Measurements from ENCODE around the gene AGPAT2.

GRCh38 chr9:136698635-136699246 lies 11.5 kb upstream of the AGPAT2 start:
- no peak for TF ChIP-seq EZH2 (IDR thresholded peaks at IDR 0.05; ENCODE audit: insufficient read depth, low read length)
- no peak for TF ChIP-seq CTCF (IDR thresholded peaks at IDR 0.05; ENCODE audit: insufficient read depth, low read depth, low read length)
